Measurements from ENCODE around the gene CPNE2.

The CPNE2 gene

DNA sequence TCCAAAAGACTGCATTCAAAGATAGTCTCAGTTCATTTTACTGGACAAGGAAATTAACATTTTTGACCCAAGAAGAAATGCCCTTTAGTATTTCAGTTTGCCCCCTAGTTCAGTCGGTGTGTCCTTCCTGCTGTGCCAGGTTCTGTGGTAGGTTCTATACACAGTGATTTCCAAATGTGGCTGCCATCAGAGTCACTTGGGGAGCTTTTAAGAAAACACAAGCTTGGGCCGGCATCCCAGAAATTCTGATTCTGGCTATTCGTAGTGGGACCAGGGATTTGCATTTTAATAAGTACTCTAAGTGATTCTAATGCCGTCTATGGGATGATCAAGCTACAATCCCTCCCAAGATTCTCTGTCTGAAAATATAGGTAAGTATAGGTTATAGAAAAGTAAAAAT lies 103.9 kb downstream of the CPNE2 start:
- no peak for DNase-seq (ENCODE audit: low spot score)

DNA sequence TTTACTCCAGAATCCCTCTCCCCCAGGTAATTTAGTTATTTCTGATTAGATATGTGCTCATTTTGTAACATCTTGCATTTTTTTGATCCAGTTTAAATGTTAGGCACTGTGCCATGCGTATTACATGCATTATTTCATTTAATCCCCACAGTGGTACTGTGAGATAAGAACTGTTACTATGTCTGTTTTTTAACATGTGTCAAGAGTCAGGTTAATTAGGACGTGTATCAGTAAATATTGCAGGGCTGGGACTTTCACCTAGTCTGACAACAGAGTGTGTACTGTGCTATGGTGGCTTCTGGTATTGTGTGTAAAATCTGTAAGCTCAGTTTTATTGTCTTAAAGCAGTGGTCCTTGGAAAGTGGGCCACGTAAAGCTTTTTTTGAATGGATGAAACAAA lies 104.4 kb downstream of the CPNE2 start:
- DNase-seq (ENCODE audit: low spot score): no peak

All from COLO829 (cell line).